WTC11 (cell line): ENCODE results near the gene MARCHF10. TPM values are rescaled to one million over a fixed set of nuclear protein-coding genes. Genes with fewer than 3 reads are reported as not detected.

ENCODE experiments used
- ATAC-seq: fragments of 200-7000 bp; cut with Tn5 transposase; 2 replicates; pipeline ENCODE4 v1.10.0; 2021; ENCODE audit warnings: mild to moderate bottlenecking, moderate library complexity
- CTCF ChIA-PET: fragments of 300-600 bp; sonication (Branson Sonifier 250); formaldehyde crosslinking; loops from one replicate; lab custom pipeline; 2021; ENCODE audit warnings: antibody characterized with exemption; lab: Charles Lee
- POLR2A ChIA-PET: fragments of 350-600 bp; sonication (Branson Sonifier 250); formaldehyde crosslinking; loops from one replicate; lab custom pipeline; 2021; ENCODE audit warnings: antibody characterized with exemption; lab: Charles Lee
- DNase-seq: peaks from one replicate; pipeline ENCODE4 v3.0.0; 2021; ENCODE audit warnings: low spot score
- H3K27ac Mint-ChIP-seq: 2 replicates; pipeline ENCODE4 v1.8.0; 2021; ENCODE audit warnings: mixed read lengths
- H3K27me3 Mint-ChIP-seq: 2 replicates; pipeline ENCODE4 v1.8.0; 2021; ENCODE audit warnings: low read depth, mild to moderate bottlenecking, moderate library complexity, mixed read lengths
- H3K36me3 Mint-ChIP-seq: 2 replicates; pipeline ENCODE4 v1.8.0; 2021; ENCODE audit warnings: mixed read lengths
- H3K4me1 Mint-ChIP-seq: 2 replicates; pipeline ENCODE4 v1.8.0; 2022; ENCODE audit warnings: mixed read lengths
- H3K4me3 Mint-ChIP-seq: 2 replicates; pipeline ENCODE4 v1.8.0; 2021; ENCODE audit warnings: mild to moderate bottlenecking, moderate library complexity, mixed read lengths
- H3K9me3 Mint-ChIP-seq: 2 replicates; pipeline ENCODE4 v1.8.0; 2021; ENCODE audit warnings: mixed read lengths
- AFF4 ChIP-seq: sonication (generic); formaldehyde crosslinking; IDR thresholded peaks from 2 replicates; pipeline ENCODE4 v1.8.1; 2023; ENCODE audit warnings: mild to moderate bottlenecking, missing genetic modification reagents, borderline replicate concordance
- AR ChIP-seq: fragments of 250-450 bp; sonication (Bioruptor Pico); IDR thresholded peaks from 2 replicates; pipeline ENCODE4 v1.9.0; 2021; ENCODE audit warnings: mild to moderate bottlenecking
- ARID4B ChIP-seq: sonication (generic); formaldehyde crosslinking; IDR thresholded peaks from 2 replicates; pipeline ENCODE4 v1.8.0; 2023; ENCODE audit warnings: missing genetic modification reagents, mild to moderate bottlenecking, borderline replicate concordance
- ATF1 ChIP-seq: sonication (generic); formaldehyde crosslinking; IDR thresholded peaks from 2 replicates; pipeline ENCODE4 v1.8.1; 2023; ENCODE audit warnings: mild to moderate bottlenecking, moderate library complexity, missing genetic modification reagents
- CREB1 ChIP-seq: sonication (generic); formaldehyde crosslinking; IDR thresholded peaks from 2 replicates; pipeline ENCODE4 v1.8.0; 2023; ENCODE audit warnings: mild to moderate bottlenecking, missing genetic modification reagents
- FOXP1 ChIP-seq: sonication (generic); formaldehyde crosslinking; IDR thresholded peaks from 2 replicates; pipeline ENCODE4 v1.8.0; 2022; ENCODE audit warnings: missing genetic modification reagents, mild to moderate bottlenecking, moderate library complexity, borderline replicate concordance
- MLX ChIP-seq: sonication (generic); formaldehyde crosslinking; IDR thresholded peaks from 2 replicates; pipeline ENCODE4 v1.8.1; 2023; ENCODE audit warnings: mild to moderate bottlenecking, missing genetic modification reagents, moderate library complexity
- SMAD3 ChIP-seq: sonication (generic); formaldehyde crosslinking; IDR thresholded peaks from 2 replicates; pipeline ENCODE4 v1.8.0; 2022; ENCODE audit warnings: missing genetic modification reagents, mild to moderate bottlenecking, borderline replicate concordance
- TCF7 ChIP-seq: sonication (generic); formaldehyde crosslinking; IDR thresholded peaks from 2 replicates; pipeline ENCODE4 v1.8.0; 2022; ENCODE audit warnings: mild to moderate bottlenecking, low read depth, missing genetic modification reagents, moderate library complexity
- ZBTB43 ChIP-seq: sonication (generic); formaldehyde crosslinking; IDR thresholded peaks from 2 replicates; pipeline ENCODE4 v1.8.1; 2023; ENCODE audit warnings: mild to moderate bottlenecking, missing genetic modification reagents
- total RNA-seq: library from RNA; stranded (reverse); gene quantifications from 3 replicates; pipeline ENCODE4 v1.2.3, GENCODE V29; 2021

MARCHF10 gene
- total RNA-seq, 1 experiment from 2014 or later: 1.0 TPM

GRCh38 chr17:62678214-62678919 is 129.7 kb downstream of the MARCHF10 start:
- H3K27me3 Mint-ChIP-seq: no peaks in the 10 kb centered on the region
- H3K36me3 Mint-ChIP-seq: no peaks in the 10 kb centered on the region
- H3K9me3 Mint-ChIP-seq: no peaks in the 10 kb centered on the region
- no peaks in the 10 kb centered on the region for H3K4me1 Mint-ChIP-seq
- no peak overlapping the region for H3K4me3 Mint-ChIP-seq
- ChIA-PET CTCF (interaction anchor here (3.2 kb wide), 1 partner anchor 14 kb away, joined by 14 read pairs; no protein-coding TSS in a partner anchor), POLR2A (no interaction called here)
- no peak overlapping the region for H3K27ac Mint-ChIP-seq
- TF ChIP-seq FOXP1 (no peak), ATF1 (no peak), MLX (CRISPR knock-in tag) (no peak), ARID4B (CRISPR knock-in tag) (no peak), SMAD3 (no peak), TCF7 (CRISPR knock-in tag) (no peak), AFF4 (CRISPR knock-in tag) (no peak), ZBTB43 (CRISPR knock-in tag) (no peak), AR (CRISPR knock-in tag) (no peak), CREB1 (CRISPR knock-in tag) (no peak)
- no peak for DNase-seq
- no peak for ATAC-seq
